HL-60 (cell line): ENCODE measurements around the gene SLC22A23.

Experiments
- DNase-seq, 2 experiments: peaks; one replicate each; pipeline ENCODE4 v3.0.0-alpha.2; 2010 to 2020; ENCODE audit warnings: low read depth in 1 of 2, low spot score in 1 of 2
- H3K27ac ChIP-seq: fragments of 250-450 bp; sonication (Bioruptor Pico); replicated peaks from 2 replicates; pipeline ENCODE4 v1.5.1; 2020; ENCODE audit warnings: mild to moderate bottlenecking, moderate library complexity
- H3K27me3 ChIP-seq: fragments of 250-450 bp; sonication (Bioruptor Pico); 2 replicates; pipeline ENCODE4 v1.5.1; 2021; ENCODE audit warnings: mild to moderate bottlenecking, moderate library complexity; ENCODE audit not compliant: insufficient read depth, poor library complexity, severe bottlenecking
- H3K4me3 ChIP-seq: replicated peaks from 2 replicates; pipeline ENCODE4 v1.5.1; 2011; ENCODE audit warnings: mild to moderate bottlenecking, control low read depth, low read length; ENCODE audit not compliant: insufficient read depth
- GABPA ChIP-seq: IDR thresholded peaks from 2 replicates; pipeline ENCODE4 v1.6.1; 2012; ENCODE audit warnings: low read depth
- POLR2AphosphoS5 ChIP-seq: IDR thresholded peaks from 2 replicates; pipeline ENCODE4 v1.6.1; 2012; ENCODE audit warnings: low read depth
- SPI1 ChIP-seq: IDR thresholded peaks from 2 replicates; pipeline ENCODE4 v1.6.1; 2012; ENCODE audit warnings: low read depth, mild to moderate bottlenecking, borderline replicate concordance
- TF ChIP-seq, protein P1 (sequence below): IDR thresholded peaks from one replicate; pipeline ENCODE4 v1.5.1; 2011; ENCODE audit warnings: low read length, control low read depth, inconsistent platforms; ENCODE audit not compliant: insufficient read depth
- TF ChIP-seq, protein P2 (sequence below): IDR thresholded peaks from 2 replicates; pipeline ENCODE4 v1.6.1; 2012; ENCODE audit warnings: low read depth; ENCODE audit not compliant: insufficient replicate concordance

The SLC22A23 gene

DNA sequence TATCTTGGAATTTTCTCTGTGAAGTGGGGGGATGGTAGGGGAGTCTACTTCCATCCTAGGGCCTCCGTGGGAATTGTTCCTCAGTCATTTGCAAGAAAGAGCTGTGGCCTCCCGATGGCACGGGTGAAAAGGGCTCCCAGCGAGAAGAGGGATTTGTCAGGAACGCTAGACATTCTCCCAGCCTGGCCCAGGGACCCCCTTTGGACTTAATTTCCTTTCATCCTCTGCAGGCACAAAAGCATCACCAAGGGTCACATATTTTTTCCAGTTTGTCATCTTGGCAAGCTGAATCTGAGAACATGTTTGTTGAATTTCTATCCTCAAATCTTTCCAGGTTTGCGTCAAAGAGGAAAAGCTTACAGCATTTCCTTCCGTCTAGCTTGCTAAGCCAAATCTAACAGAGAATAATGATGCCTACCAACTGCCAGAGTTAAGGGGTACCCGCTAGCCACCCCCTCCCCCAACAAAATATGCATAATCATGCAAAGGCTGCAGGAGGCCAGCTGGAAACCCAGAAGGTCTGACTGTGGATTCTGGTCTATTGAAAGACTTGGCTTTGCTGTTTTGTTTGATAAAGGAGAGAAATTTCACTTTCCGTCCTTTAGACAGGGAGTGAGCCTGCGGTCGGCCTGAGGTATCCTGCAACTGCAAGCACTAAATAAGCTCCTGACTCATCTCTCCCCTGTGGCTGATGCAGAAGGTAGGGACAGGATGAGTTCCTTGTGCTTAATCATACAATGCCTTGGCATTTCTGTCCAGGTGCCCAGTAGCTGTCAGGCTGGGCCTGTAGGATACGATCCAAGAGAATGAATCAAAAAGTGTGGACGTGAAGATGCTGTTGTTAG is 175.0 kb downstream of the SLC22A23 start:
- no peaks in the 10 kb centered on the region for H3K27me3 ChIP-seq
- no peak for DNase-seq
- TF ChIP-seq, protein P1, sequence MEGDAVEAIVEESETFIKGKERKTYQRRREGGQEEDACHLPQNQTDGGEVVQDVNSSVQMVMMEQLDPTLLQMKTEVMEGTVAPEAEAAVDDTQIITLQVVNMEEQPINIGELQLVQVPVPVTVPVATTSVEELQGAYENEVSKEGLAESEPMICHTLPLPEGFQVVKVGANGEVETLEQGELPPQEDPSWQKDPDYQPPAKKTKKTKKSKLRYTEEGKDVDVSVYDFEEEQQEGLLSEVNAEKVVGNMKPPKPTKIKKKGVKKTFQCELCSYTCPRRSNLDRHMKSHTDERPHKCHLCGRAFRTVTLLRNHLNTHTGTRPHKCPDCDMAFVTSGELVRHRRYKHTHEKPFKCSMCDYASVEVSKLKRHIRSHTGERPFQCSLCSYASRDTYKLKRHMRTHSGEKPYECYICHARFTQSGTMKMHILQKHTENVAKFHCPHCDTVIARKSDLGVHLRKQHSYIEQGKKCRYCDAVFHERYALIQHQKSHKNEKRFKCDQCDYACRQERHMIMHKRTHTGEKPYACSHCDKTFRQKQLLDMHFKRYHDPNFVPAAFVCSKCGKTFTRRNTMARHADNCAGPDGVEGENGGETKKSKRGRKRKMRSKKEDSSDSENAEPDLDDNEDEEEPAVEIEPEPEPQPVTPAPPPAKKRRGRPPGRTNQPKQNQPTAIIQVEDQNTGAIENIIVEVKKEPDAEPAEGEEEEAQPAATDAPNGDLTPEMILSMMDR, result no peak
- TF ChIP-seq GABPA, result no peak
- TF ChIP-seq POLR2AphosphoS5, result no peak
- TF ChIP-seq, protein P2, sequence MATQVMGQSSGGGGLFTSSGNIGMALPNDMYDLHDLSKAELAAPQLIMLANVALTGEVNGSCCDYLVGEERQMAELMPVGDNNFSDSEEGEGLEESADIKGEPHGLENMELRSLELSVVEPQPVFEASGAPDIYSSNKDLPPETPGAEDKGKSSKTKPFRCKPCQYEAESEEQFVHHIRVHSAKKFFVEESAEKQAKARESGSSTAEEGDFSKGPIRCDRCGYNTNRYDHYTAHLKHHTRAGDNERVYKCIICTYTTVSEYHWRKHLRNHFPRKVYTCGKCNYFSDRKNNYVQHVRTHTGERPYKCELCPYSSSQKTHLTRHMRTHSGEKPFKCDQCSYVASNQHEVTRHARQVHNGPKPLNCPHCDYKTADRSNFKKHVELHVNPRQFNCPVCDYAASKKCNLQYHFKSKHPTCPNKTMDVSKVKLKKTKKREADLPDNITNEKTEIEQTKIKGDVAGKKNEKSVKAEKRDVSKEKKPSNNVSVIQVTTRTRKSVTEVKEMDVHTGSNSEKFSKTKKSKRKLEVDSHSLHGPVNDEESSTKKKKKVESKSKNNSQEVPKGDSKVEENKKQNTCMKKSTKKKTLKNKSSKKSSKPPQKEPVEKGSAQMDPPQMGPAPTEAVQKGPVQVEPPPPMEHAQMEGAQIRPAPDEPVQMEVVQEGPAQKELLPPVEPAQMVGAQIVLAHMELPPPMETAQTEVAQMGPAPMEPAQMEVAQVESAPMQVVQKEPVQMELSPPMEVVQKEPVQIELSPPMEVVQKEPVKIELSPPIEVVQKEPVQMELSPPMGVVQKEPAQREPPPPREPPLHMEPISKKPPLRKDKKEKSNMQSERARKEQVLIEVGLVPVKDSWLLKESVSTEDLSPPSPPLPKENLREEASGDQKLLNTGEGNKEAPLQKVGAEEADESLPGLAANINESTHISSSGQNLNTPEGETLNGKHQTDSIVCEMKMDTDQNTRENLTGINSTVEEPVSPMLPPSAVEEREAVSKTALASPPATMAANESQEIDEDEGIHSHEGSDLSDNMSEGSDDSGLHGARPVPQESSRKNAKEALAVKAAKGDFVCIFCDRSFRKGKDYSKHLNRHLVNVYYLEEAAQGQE, result no peak
- H3K27ac ChIP-seq, result no peak overlapping the region
- H3K4me3 ChIP-seq, result no peak overlapping the region

DNA sequence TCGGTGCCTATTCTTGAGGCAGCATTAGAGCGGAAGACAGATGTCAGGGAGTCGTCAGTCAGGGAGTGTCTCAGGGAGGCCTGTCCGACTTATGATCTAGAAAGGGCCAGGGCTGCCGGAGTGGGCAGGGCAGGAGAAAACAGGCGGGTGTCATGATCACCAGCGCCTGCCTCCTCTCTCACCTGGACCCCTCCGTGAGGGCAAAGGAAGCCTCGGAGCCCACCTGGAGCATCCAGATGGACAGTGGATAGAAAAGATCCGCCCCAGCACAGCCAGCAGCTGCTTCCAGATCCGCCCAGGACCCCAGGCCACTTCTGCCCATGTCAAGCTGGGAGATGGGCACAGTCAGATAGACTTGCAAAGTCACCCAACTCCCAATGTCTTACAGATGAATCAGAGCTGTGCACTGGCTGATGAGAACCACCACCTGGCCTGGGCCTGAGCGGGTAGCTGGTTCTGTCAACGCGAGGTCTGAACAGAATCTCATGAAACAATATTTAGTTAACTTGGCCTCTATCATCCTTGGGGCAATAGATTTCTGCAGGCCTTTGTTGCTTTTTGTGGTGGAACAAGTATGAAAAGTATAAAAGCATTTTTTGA is 175.9 kb downstream of the SLC22A23 start:
- DNase-seq, result no peak
- no peak overlapping the region for H3K27ac ChIP-seq
- TF ChIP-seq, protein P2, result no peak
- TF ChIP-seq GABPA, result no peak
- TF ChIP-seq, protein P1, result no peak

DNA sequence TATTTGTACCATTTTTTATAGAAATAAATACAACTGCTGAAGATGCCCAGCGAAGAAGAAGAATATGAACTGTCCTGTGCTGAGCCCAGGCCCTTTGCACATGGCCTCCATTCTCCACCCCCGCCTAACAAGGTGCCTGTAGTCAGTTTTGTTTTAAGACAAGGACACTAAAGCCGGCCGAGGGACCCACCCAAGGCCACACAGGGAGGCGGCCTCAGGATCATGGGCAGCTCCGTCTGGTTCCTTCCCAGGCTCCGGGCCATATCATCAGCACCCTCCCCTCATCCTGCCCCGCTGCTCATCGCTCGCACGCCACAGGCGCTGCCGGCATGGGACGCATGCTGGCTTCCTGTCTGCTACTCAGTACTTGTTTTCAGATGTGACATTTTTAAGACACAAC is 176.8 kb downstream of the SLC22A23 start:
- no peak overlapping the region for H3K27ac ChIP-seq

More for the DNA sequence above, 175.9 kb downstream of the SLC22A23 start:
- Histone ChIP-seq H3K4me3 (no peak overlapping the region), H3K27me3 (no peaks in the 10 kb centered on the region)

DNA sequence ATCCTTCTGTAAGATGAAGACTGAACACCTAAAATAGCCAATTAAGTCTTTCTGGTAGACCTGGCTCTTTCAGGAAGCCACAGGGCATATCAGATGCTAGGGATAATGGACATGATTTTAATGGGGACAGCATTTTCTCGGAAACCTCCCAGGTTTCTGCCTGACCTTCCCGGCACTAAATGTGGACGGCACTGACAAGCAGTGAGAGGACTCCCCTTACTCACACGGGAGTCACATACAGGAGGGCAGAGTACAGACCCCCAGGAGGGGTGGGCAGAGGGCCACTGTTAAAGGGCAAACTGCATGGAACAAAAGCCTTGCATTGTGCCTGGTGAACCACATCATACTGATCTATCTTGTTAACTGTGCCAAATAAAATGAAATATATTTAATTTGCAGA is 178.2 kb downstream of the SLC22A23 start:
- Histone ChIP-seq H3K27me3 (no peaks in the 10 kb centered on the region), H3K4me3 (no peak overlapping the region), H3K27ac (no peak overlapping the region)
- no peak for DNase-seq
- TF ChIP-seq, protein P1, result no peak
- no peak for TF ChIP-seq POLR2AphosphoS5
- TF ChIP-seq GABPA, result no peak
- TF ChIP-seq SPI1, result no peak
- TF ChIP-seq, protein P2, result no peak

More for the DNA sequence above, 176.8 kb downstream of the SLC22A23 start:
- Histone ChIP-seq H3K27me3 (no peaks in the 10 kb centered on the region), H3K4me3 (no peak overlapping the region)
- TF ChIP-seq SPI1 (no peak), POLR2AphosphoS5 (no peak)
- DNase-seq, result no peak
